KMS-11 (cell line): ENCODE data around the gene RPL13.

ENCODE experiments used
- H2AFZ ChIP-seq: fragments of 200-600 bp; sonication (generic); 2 replicates; pipeline ENCODE4 v1.6.1; 2016; ENCODE audit warnings: antibody characterized with exemption, mixed run types, low read depth
- H3K27ac ChIP-seq: fragments of 200-600 bp; sonication (generic); 2 replicates; pipeline ENCODE4 v1.6.1; 2016; ENCODE audit warnings: mild to moderate bottlenecking, mixed run types
- H3K27me3 ChIP-seq: fragments of 200-600 bp; sonication (generic); 2 replicates; pipeline ENCODE4 v1.6.1; 2017; ENCODE audit warnings: mild to moderate bottlenecking, low read depth, mixed run types, moderate library complexity; ENCODE audit not compliant: insufficient read depth
- H3K36me3 ChIP-seq: fragments of 200-600 bp; sonication (generic); 2 replicates; pipeline ENCODE4 v1.6.1; 2017; ENCODE audit warnings: mild to moderate bottlenecking, mixed run types; ENCODE audit not compliant: insufficient read depth
- H3K4me1 ChIP-seq: fragments of 200-600 bp; sonication (generic); 2 replicates; pipeline ENCODE4 v1.6.1; 2016; ENCODE audit warnings: mild to moderate bottlenecking, low read depth, mixed run types; ENCODE audit not compliant: poor library complexity, severe bottlenecking
- H3K4me2 ChIP-seq: fragments of 200-600 bp; sonication (generic); 2 replicates; pipeline ENCODE4 v1.7.0; 2016; ENCODE audit warnings: mild to moderate bottlenecking, mixed run types
- H3K4me3 ChIP-seq: fragments of 200-600 bp; sonication (generic); IDR thresholded peaks from 2 replicates; pipeline ENCODE4 v1.6.1; 2017; ENCODE audit warnings: low read depth, low read length, mixed read lengths; ENCODE audit not compliant: insufficient read depth
- H3K79me2 ChIP-seq: fragments of 200-600 bp; sonication (generic); 2 replicates; pipeline ENCODE4 v1.6.1; 2016; ENCODE audit warnings: low read depth, mixed run types; ENCODE audit not compliant: insufficient read depth
- H3K9ac ChIP-seq: fragments of 200-600 bp; sonication (generic); 2 replicates; pipeline ENCODE4 v1.6.1; 2016; ENCODE audit warnings: mild to moderate bottlenecking, mixed run types
- H4K20me1 ChIP-seq: fragments of 200-600 bp; sonication (generic); 2 replicates; pipeline ENCODE4 v1.6.1; 2016; ENCODE audit warnings: mild to moderate bottlenecking, mixed run types; ENCODE audit not compliant: insufficient read depth
- CTCF ChIP-seq: fragments of 200-600 bp; sonication (generic); conservative IDR thresholded peaks from 2 replicates; pipeline ENCODE4 v1.6.1; 2017; ENCODE audit warnings: low read depth, mild to moderate bottlenecking, antibody characterized with exemption, low read length, moderate library complexity, mixed read lengths

RPL13 gene

GRCh38 chr16:89545044-89545830 lies 15.2 kb upstream of the RPL13 start:
- no peaks in the 10 kb centered on the region for H3K36me3 ChIP-seq
- no peak overlapping the region for H3K4me2 ChIP-seq
- H3K4me3 ChIP-seq: no peak overlapping the region
- TF ChIP-seq CTCF: no peak
- no peaks in the 10 kb centered on the region for H3K27me3 ChIP-seq
- H3K79me2 ChIP-seq: no peaks in the 10 kb centered on the region
- no peak overlapping the region for H3K27ac ChIP-seq
- no peaks in the 10 kb centered on the region for H4K20me1 ChIP-seq
- H3K9ac ChIP-seq: no peak overlapping the region
- H2AFZ ChIP-seq: no peak overlapping the region
- no peaks in the 10 kb centered on the region for H3K4me1 ChIP-seq

- TF ChIP-seq CTCF: no peak
- Histone ChIP-seq H4K20me1 (no peaks in the 10 kb centered on the region), H3K4me3 (no peak overlapping the region), H3K27me3 (no peaks in the 10 kb centered on the region), H3K4me2 (no peak overlapping the region), H3K79me2 (no peaks in the 10 kb centered on the region), H2AFZ (no peak overlapping the region), H3K9ac (no peak overlapping the region), H3K27ac (no peak overlapping the region), H3K36me3 (no peaks in the 10 kb centered on the region), H3K4me1 (no peaks in the 10 kb centered on the region)
Observed at GRCh38 chr16:89545831-89546574, 14.5 kb upstream of the RPL13 start.

GRCh38 chr16:89546781-89547180 lies 13.7 kb upstream of the RPL13 start:
- no peaks in the 10 kb centered on the region for H4K20me1 ChIP-seq
- H3K4me2 ChIP-seq: no peak overlapping the region
- H3K4me3 ChIP-seq: no peak overlapping the region
- H3K79me2 ChIP-seq: no peaks in the 10 kb centered on the region
- H3K9ac ChIP-seq: no peak overlapping the region
- H3K27ac ChIP-seq: no peak overlapping the region
- no peaks in the 10 kb centered on the region for H3K36me3 ChIP-seq
- H3K27me3 ChIP-seq: no peaks in the 10 kb centered on the region
- TF ChIP-seq CTCF: no peak
- no peaks in the 10 kb centered on the region for H3K4me1 ChIP-seq
- H2AFZ ChIP-seq: no peak overlapping the region

GRCh38 chr16:89547291-89547690 lies 13.2 kb upstream of the RPL13 start:
- no peak overlapping the region for H3K4me3 ChIP-seq
- no peaks in the 10 kb centered on the region for H4K20me1 ChIP-seq
- H3K4me2 ChIP-seq: no peak overlapping the region
- no peak overlapping the region for H3K9ac ChIP-seq
- no peak overlapping the region for H3K27ac ChIP-seq
- H3K27me3 ChIP-seq: no peaks in the 10 kb centered on the region
- no peak for TF ChIP-seq CTCF
- no peaks in the 10 kb centered on the region for H3K36me3 ChIP-seq
- no peaks in the 10 kb centered on the region for H3K4me1 ChIP-seq
- H3K79me2 ChIP-seq: no peaks in the 10 kb centered on the region
- no peak overlapping the region for H2AFZ ChIP-seq
